DND-41 (cell line): ENCODE results near the gene MAST2.

Source experiments
- CTCF ChIP-seq: IDR thresholded peaks from 2 replicates; pipeline ENCODE4 v1.5.1; 2012; ENCODE audit warnings: borderline replicate concordance, low read length, moderate library complexity, mild to moderate bottlenecking; ENCODE audit not compliant: poor library complexity, severe bottlenecking; ENCODE audit errors: extremely low read depth
- EZH2 ChIP-seq: IDR thresholded peaks from 3 replicates; pipeline ENCODE4 v1.6.1; 2012; ENCODE audit warnings: borderline replicate concordance, low read depth, mild to moderate bottlenecking, moderate library complexity, low read length, inconsistent platforms; ENCODE audit not compliant: severe bottlenecking

DNA sequence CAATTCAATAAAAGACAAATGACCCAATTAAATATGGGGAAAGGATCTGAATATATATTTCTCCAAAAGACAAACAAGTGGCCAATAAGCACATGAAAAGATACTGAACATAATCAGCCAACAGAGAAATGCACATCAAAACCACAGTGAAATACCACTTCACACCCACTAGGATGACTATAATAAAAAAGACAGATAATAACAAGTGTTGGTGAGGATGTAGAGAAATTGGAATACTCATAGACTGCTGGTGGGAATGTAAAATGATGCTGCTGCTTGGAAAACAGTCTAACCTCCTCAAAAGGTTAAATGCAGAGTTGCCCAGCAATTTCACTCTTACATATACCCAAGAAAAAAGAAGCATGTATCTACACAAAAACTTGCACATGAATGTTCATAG is 280.2 kb downstream of the MAST2 start:
- TF ChIP-seq CTCF (no peak), EZH2 (no peak)
